Parathyroid adenoma (tissue), 2 donors: ENCODE results near the gene MPV17.

Experiments
- H2AFZ ChIP-seq: fragments of 300-600 bp; sonication (generic); one replicate; pipeline ENCODE4 v1.7.0; 2017; ENCODE audit warnings: antibody characterized with exemption, mild to moderate bottlenecking
- H3K27ac ChIP-seq: fragments of 300-600 bp; sonication (generic); one replicate; pipeline ENCODE4 v1.7.0; 2017
- H3K27me3 ChIP-seq: fragments of 300-600 bp; sonication (generic); one replicate; pipeline ENCODE4 v1.7.0; 2017; ENCODE audit warnings: low read length; ENCODE audit not compliant: control insufficient read depth, insufficient read depth
- H3K36me3 ChIP-seq: fragments of 300-600 bp; sonication (generic); one replicate; pipeline ENCODE4 v1.7.0; 2017; ENCODE audit warnings: low read length; ENCODE audit not compliant: control insufficient read depth, insufficient read depth
- H3K4me1 ChIP-seq: fragments of 300-600 bp; sonication (generic); one replicate; pipeline ENCODE4 v1.7.0; 2017; ENCODE audit warnings: control low read depth
- H3K4me2 ChIP-seq: fragments of 300-600 bp; sonication (generic); one replicate; pipeline ENCODE4 v1.7.0; 2017; ENCODE audit warnings: low read length
- H3K4me3 ChIP-seq: fragments of 300-600 bp; sonication (generic); one replicate; pipeline ENCODE4 v1.7.0; 2017; ENCODE audit warnings: low read depth, low read length
- H3K79me2 ChIP-seq: fragments of 300-600 bp; sonication (generic); one replicate; pipeline ENCODE4 v1.7.0; 2017; ENCODE audit warnings: control low read depth
- H3K9ac ChIP-seq: fragments of 300-600 bp; sonication (generic); one replicate; pipeline ENCODE4 v1.7.0; 2017; ENCODE audit warnings: mild to moderate bottlenecking
- H3K9me3 ChIP-seq: fragments of 300-600 bp; sonication (generic); one replicate; pipeline ENCODE4 v1.7.0; 2017; ENCODE audit warnings: low read length; ENCODE audit not compliant: control insufficient read depth
- TF ChIP-seq, protein P1 (sequence below): fragments of 300-600 bp; sonication (generic); IDR thresholded peaks from one replicate; pipeline ENCODE4 v1.7.0; 2017; ENCODE audit warnings: antibody characterized with exemption, mild to moderate bottlenecking
- donor health status: primary hyperparathyroidism.

MPV17 gene

DNA sequence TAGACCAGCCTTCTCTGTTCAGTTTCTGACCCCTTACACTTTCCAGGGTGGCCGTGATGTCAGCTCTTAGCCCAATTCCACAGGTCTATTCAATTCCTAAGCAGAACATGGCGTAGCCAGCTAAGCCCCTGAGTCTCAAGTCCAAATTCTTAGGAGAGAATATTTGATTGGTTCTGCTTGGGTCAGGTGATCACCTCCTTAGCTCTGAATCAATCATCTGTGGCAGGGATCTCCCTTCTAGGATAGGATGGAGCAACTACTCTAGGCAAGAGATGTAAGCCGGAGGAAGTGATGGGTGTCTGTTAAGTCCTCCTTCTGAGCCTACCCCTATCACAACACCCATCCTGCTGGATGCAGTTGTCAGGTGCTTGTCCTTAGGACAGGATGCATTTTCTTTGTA, 25.7 kb downstream of the MPV17 start:
- H3K9me3 ChIP-seq = no peaks in the 10 kb centered on the region
- no peak overlapping the region for H3K4me3 ChIP-seq
- H3K27me3 ChIP-seq = no peaks in the 10 kb centered on the region
- no peaks in the 10 kb centered on the region for H3K36me3 ChIP-seq
- H3K27ac ChIP-seq = no peak overlapping the region
- no peaks in the 10 kb centered on the region for H3K79me2 ChIP-seq
- TF ChIP-seq, protein P1, sequence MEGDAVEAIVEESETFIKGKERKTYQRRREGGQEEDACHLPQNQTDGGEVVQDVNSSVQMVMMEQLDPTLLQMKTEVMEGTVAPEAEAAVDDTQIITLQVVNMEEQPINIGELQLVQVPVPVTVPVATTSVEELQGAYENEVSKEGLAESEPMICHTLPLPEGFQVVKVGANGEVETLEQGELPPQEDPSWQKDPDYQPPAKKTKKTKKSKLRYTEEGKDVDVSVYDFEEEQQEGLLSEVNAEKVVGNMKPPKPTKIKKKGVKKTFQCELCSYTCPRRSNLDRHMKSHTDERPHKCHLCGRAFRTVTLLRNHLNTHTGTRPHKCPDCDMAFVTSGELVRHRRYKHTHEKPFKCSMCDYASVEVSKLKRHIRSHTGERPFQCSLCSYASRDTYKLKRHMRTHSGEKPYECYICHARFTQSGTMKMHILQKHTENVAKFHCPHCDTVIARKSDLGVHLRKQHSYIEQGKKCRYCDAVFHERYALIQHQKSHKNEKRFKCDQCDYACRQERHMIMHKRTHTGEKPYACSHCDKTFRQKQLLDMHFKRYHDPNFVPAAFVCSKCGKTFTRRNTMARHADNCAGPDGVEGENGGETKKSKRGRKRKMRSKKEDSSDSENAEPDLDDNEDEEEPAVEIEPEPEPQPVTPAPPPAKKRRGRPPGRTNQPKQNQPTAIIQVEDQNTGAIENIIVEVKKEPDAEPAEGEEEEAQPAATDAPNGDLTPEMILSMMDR = no peak
- H3K4me2 ChIP-seq = no peak overlapping the region
- H3K4me1 ChIP-seq = peaks cover 10% of the 10 kb centered on the region
- H3K9ac ChIP-seq = no peak overlapping the region
- H2AFZ ChIP-seq = no peak overlapping the region

DNA sequence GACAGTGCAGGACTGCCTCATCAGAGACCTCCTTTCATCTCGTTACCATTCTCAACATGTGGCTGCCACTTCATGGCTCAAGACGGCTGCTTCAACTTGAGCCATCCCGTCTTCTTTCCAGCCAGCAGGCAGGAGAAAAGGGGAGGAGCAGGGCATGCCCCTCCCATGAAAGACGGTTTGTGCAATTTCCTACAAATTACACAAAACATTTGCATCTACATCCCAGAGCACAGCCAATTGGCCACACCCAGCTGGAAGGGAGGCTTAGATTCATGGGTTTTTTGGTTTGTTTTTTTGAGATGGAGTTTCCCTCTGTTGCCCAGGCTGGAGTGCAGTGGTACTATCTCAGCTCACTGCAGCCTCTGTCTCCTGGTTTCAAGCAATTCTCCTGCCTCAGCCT, 26.4 kb downstream of the MPV17 start:
- Histone ChIP-seq H3K9me3 (no peaks in the 10 kb centered on the region), H3K36me3 (no peaks in the 10 kb centered on the region), H3K4me1 (peaks cover 10% of the 10 kb centered on the region), H3K27ac (no peak overlapping the region), H3K9ac (no peak overlapping the region), H3K79me2 (no peaks in the 10 kb centered on the region), H3K4me3 (no peak overlapping the region), H3K4me2 (no peak overlapping the region), H2AFZ (no peak overlapping the region), H3K27me3 (no peaks in the 10 kb centered on the region)
- TF ChIP-seq, protein P1 = no peak

DNA sequence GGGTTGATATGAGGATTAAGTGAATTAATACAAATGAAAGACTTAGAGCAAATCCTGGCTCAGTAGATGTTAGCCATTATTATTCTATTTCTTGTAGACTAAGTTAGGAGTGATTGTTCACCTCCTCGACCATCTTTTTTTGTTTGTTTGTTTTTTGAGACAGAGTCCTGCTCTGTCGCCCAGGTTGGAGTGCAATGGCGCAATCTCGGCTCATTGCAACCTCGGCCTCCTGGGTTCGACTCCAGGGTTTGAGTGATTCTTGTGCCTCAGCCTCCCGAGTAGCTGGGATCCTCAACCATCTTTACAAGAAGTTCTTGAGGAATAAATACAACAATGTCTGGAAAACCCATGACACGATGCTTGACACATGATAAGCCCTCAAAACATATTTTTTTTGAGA, 28.0 kb downstream of the MPV17 start:
- Histone ChIP-seq H3K4me1 (peaks cover 10% of the 10 kb centered on the region), H3K4me2 (no peak overlapping the region), H3K27me3 (no peaks in the 10 kb centered on the region), H2AFZ (no peak overlapping the region), H3K36me3 (no peaks in the 10 kb centered on the region), H3K9me3 (no peaks in the 10 kb centered on the region), H3K4me3 (no peak overlapping the region), H3K27ac (no peak overlapping the region), H3K79me2 (no peaks in the 10 kb centered on the region), H3K9ac (no peak overlapping the region)
- TF ChIP-seq, protein P1 = no peak

DNA sequence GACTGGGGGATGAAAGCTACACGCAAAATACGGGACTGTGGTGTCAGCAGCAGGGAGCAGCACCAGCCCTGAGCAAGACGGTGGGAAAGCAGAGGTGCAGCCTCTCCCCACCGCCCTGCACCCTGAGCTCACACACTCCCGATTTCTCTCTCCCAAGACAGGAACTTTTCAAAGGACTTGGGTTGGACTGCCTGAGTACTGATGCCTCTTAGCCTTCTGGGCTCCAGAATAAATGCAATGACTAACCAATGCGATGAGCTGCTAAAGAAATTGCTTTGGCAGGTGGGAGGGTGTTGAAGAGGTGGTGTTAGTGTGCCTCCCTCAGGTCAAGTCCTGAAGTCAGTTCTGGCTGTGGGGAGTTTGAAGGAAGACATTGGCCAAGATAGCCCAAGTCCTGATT, 31.0 kb downstream of the MPV17 start:
- Histone ChIP-seq H3K4me1 (peaks cover 10% of the 10 kb centered on the region), H3K4me3 (no peak overlapping the region), H3K9ac (no peak overlapping the region), H3K79me2 (no peaks in the 10 kb centered on the region), H3K27me3 (no peaks in the 10 kb centered on the region), H3K36me3 (no peaks in the 10 kb centered on the region), H3K27ac (no peak overlapping the region), H3K4me2 (no peak overlapping the region), H3K9me3 (no peaks in the 10 kb centered on the region), H2AFZ (no peak overlapping the region)
- TF ChIP-seq, protein P1 = no peak

DNA sequence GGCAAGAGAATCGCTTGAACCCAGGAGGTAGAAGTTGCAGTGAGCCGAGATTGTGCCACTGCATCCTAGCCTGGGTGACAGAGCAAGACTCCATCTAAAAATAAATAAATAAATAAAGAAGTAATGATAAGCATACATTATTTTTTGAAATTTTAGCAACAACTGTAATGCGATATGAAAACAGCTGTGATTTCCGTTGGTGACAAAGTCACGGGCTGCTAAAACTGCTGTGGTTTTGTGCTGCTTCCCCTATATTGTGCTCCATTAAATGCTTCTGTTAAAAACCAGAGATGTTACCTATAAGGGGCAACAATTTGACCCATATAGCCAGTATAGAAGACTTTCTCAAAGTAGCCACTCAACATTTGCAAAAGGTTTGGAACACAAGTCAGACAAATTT, 32.3 kb downstream of the MPV17 start:
- H3K36me3 ChIP-seq = no peaks in the 10 kb centered on the region
- TF ChIP-seq, protein P1 = no peak
- no peak overlapping the region for H3K27ac ChIP-seq
- H3K27me3 ChIP-seq = no peaks in the 10 kb centered on the region
- H3K4me2 ChIP-seq = no peak overlapping the region
- no peaks in the 10 kb centered on the region for H3K79me2 ChIP-seq
- no peak overlapping the region for H3K4me3 ChIP-seq
- H2AFZ ChIP-seq = no peak overlapping the region
- no peaks in the 10 kb centered on the region for H3K9me3 ChIP-seq
- H3K9ac ChIP-seq = no peak overlapping the region
- H3K4me1 ChIP-seq = peaks cover 10% of the 10 kb centered on the region
